Liver (tissue), 9 donors: ENCODE results near the gene NELL1. TPM values are rescaled to one million over a fixed set of nuclear protein-coding genes. Genes with fewer than 3 reads are reported as not detected.

ENCODE experiments used
- DNase-seq: peaks from one replicate; pipeline ENCODE4 v3.0.0-alpha.2; 2017; ENCODE audit warnings: low spot score
- H3K27ac ChIP-seq, 2 donors: one replicate each; pipeline ENCODE4 v1.7.0; 2013; ENCODE audit warnings: inconsistent platforms in 2 of 2, low read length in 2 of 2, control low read depth in 1 of 2, low read depth in 1 of 2, mild to moderate bottlenecking in 1 of 2
- H3K27me3 ChIP-seq, 4 donors: one replicate each; pipeline versions ENCODE4 v1.6.1 to v1.7.0; 2013; ENCODE audit warnings: low read length in 3 of 4, inconsistent platforms in 1 of 4, mild to moderate bottlenecking in 1 of 4, moderate library complexity in 1 of 4; ENCODE audit not compliant: control insufficient read depth in 4 of 4, insufficient read depth in 4 of 4
- H3K36me3 ChIP-seq, 4 donors: one replicate each; pipeline versions ENCODE4 v1.6.1 to v1.7.0; 2013; ENCODE audit warnings: low read length in 3 of 4, mild to moderate bottlenecking in 3 of 4, low read depth in 1 of 4, moderate library complexity in 1 of 4; ENCODE audit not compliant: control insufficient read depth in 4 of 4, insufficient read depth in 3 of 4
- H3K4me1 ChIP-seq, 4 donors: one replicate each; pipeline versions ENCODE4 v1.6.1 to v1.7.0; 2013; ENCODE audit warnings: low read length in 3 of 4, mild to moderate bottlenecking in 3 of 4, moderate library complexity in 1 of 4; ENCODE audit not compliant: control insufficient read depth in 4 of 4, insufficient read depth in 4 of 4
- H3K4me3 ChIP-seq, 3 donors: one replicate each; pipeline versions ENCODE4 v1.6.1 to v1.7.0; 2013; ENCODE audit warnings: low read length in 3 of 3, control low read depth in 1 of 3, low read depth in 1 of 3, mild to moderate bottlenecking in 1 of 3
- H3K9ac ChIP-seq, 2 donors: one replicate each; pipeline ENCODE4 v1.7.0; 2013; ENCODE audit warnings: low read length in 2 of 2, mild to moderate bottlenecking in 2 of 2, moderate library complexity in 2 of 2, control low read depth in 1 of 2, low read depth in 1 of 2
- H3K9me3 ChIP-seq, 4 donors: one replicate each; pipeline versions ENCODE4 v1.6.1 to v1.7.0; 2013; ENCODE audit warnings: low read length in 3 of 4; ENCODE audit not compliant: control insufficient read depth in 4 of 4
- ATF3 ChIP-seq: IDR thresholded peaks from 2 replicates; pipeline ENCODE4 v1.6.1; 2016; ENCODE audit warnings: antibody characterized with exemption
- EGR1 ChIP-seq, 2 donors: IDR thresholded peaks; 2 replicates each; pipeline ENCODE4 v1.6.1; 2016 to 2018; ENCODE audit warnings: antibody characterized with exemption in 2 of 2, low read depth in 2 of 2
- FOXA1 ChIP-seq: IDR thresholded peaks from 2 replicates; pipeline ENCODE4 v1.6.1; 2016; ENCODE audit warnings: antibody characterized with exemption
- FOXA2 ChIP-seq: IDR thresholded peaks from 2 replicates; pipeline ENCODE4 v1.6.1; 2016; ENCODE audit warnings: antibody characterized with exemption
- GABPA ChIP-seq, 2 donors: IDR thresholded peaks in 1 of 2; conservative IDR thresholded peaks in 1 of 2; 2 replicates each; pipeline ENCODE4 v1.6.1; 2016; ENCODE audit warnings: antibody characterized with exemption in 2 of 2, mild to moderate bottlenecking in 1 of 2, moderate library complexity in 1 of 2
- HNF4A ChIP-seq, 2 donors: conservative IDR thresholded peaks; 2 replicates each; pipeline ENCODE4 v1.6.1; 2016; ENCODE audit warnings: antibody characterized with exemption in 2 of 2, mild to moderate bottlenecking in 2 of 2
- HNF4G ChIP-seq: IDR thresholded peaks from 2 replicates; pipeline ENCODE4 v1.6.1; 2016; ENCODE audit warnings: antibody characterized with exemption
- JUND ChIP-seq, 2 donors: IDR thresholded peaks; 2 replicates each; pipeline ENCODE4 v1.6.1; 2016; ENCODE audit warnings: antibody characterized with exemption in 2 of 2
- MAX ChIP-seq: IDR thresholded peaks from 2 replicates; pipeline ENCODE4 v1.6.1; 2016; ENCODE audit warnings: antibody characterized with exemption
- NR2F2 ChIP-seq: IDR thresholded peaks from 2 replicates; pipeline ENCODE4 v1.6.1; 2016; ENCODE audit warnings: antibody characterized with exemption
- RAD21 ChIP-seq, 2 donors: IDR thresholded peaks; 2 replicates each; pipeline ENCODE4 v1.6.1; 2016; ENCODE audit warnings: antibody characterized with exemption in 2 of 2, mild to moderate bottlenecking in 2 of 2
- REST ChIP-seq: IDR thresholded peaks from 2 replicates; pipeline ENCODE4 v1.6.1; 2016; ENCODE audit warnings: antibody characterized with exemption, mild to moderate bottlenecking
- RXRA ChIP-seq, 2 donors: IDR thresholded peaks; 2 replicates each; pipeline ENCODE4 v1.6.1; 2017 to 2018; ENCODE audit warnings: antibody characterized with exemption in 2 of 2, mild to moderate bottlenecking in 1 of 2
- SP1 ChIP-seq: IDR thresholded peaks from 2 replicates; pipeline ENCODE4 v1.6.1; 2018; ENCODE audit warnings: antibody characterized with exemption, mild to moderate bottlenecking
- TAF1 ChIP-seq: conservative IDR thresholded peaks from 2 replicates; pipeline ENCODE4 v1.6.1; 2016; ENCODE audit warnings: antibody characterized with exemption, mild to moderate bottlenecking
- YY1 ChIP-seq: IDR thresholded peaks from 2 replicates; pipeline ENCODE4 v1.6.1; 2016; ENCODE audit warnings: antibody characterized with exemption, mild to moderate bottlenecking
- ZBTB33 ChIP-seq: IDR thresholded peaks from 2 replicates; pipeline ENCODE4 v1.6.1; 2016; ENCODE audit warnings: antibody characterized with exemption
- WGBS: extraction: QIAGEN DNeasy Blood & Tissue Kit; methylation state at CpG from one replicate; pipeline ENCODE4 v1.1.7; 2013; 5-methylcytosine and 5-hydroxymethylcytosine counted together
- polyA plus RNA-seq, 2 donors: library from polyadenylated mRNA; stranded (reverse) in 1 of 2; unstranded in 1 of 2; fragments of 200-250 nt in 1 of 2; fragments of >200 nt in 1 of 2; fragmentation: Nextera tagmentation in 1 of 2; extraction: Ambion mirVana in 1 of 2; gene quantifications; one replicate each; pipeline versions ENCODE4 v1.2.1 to v1.2.3, GENCODE V29; 2013 to 2015
- total RNA-seq, 2 donors: library from RNA; depleted of rRNA; stranded (reverse); fragments of >200 nt; gene quantifications; one replicate each; pipeline ENCODE4 v1.2.3, GENCODE V29; 2014
- donor health status: healthy.
- donor health status: healthy.
- donor health status: healthy.
- donor health status: healthy.
- donor health status: healthy.

The NELL1 gene
- total and polyA plus RNA-seq, 4 donors: not detected

- TF ChIP-seq RXRA (IDR thresholded peaks at IDR 0.05): no peak
- no peak for TF ChIP-seq RAD21 (IDR thresholded peaks at IDR 0.05)
- no peak for TF ChIP-seq GABPA (IDR thresholded peaks at IDR 0.05 in 1 of 2, conservative IDR thresholded peaks at IDR 0.05 in 1 of 2)
- TF ChIP-seq ZBTB33: no peak
- TF ChIP-seq HNF4A (conservative IDR thresholded peaks at IDR 0.05): no peak
- no peak for TF ChIP-seq ATF3
- TF ChIP-seq JUND (IDR thresholded peaks at IDR 0.05): no peak
- TF ChIP-seq HNF4G: no peak
- no peak for TF ChIP-seq EGR1 (IDR thresholded peaks at IDR 0.05; ENCODE audit: low read depth in 2 of 2)
- TF ChIP-seq YY1: no peak
- H3K4me3 ChIP-seq: no peak overlapping the region
- no peaks in the 10 kb centered on the region for H3K9me3 ChIP-seq
- DNase-seq: no peak
- no peaks in the 10 kb centered on the region for H3K27me3 ChIP-seq
- no peaks in the 10 kb centered on the region for H3K4me1 ChIP-seq
- no peak overlapping the region for H3K9ac ChIP-seq
- H3K27ac ChIP-seq: no peak overlapping the region
- H3K36me3 ChIP-seq: no peaks in the 10 kb centered on the region
These were observed 241.3 kb downstream of the NELL1 start for GRCh38 chr11:20910733-20911132.

GRCh38 chr11:20912065-20912821 is 242.9 kb downstream of the NELL1 start:
- Histone ChIP-seq H3K4me3 (no peak overlapping the region), H3K4me1 (no peaks in the 10 kb centered on the region), H3K9ac (no peak overlapping the region), H3K36me3 (no peaks in the 10 kb centered on the region), H3K9me3 (no peaks in the 10 kb centered on the region), H3K27ac (no peak overlapping the region), H3K27me3 (no peaks in the 10 kb centered on the region)
- no peak for DNase-seq
- no peak for TF ChIP-seq NR2F2
- TF ChIP-seq FOXA1: no peak
- TF ChIP-seq ATF3: no peak
- TF ChIP-seq FOXA2: no peak
- TF ChIP-seq RAD21 (IDR thresholded peaks at IDR 0.05): no peak
- TF ChIP-seq YY1: no peak
- no peak for TF ChIP-seq RXRA (IDR thresholded peaks at IDR 0.05)
- no peak for TF ChIP-seq JUND (IDR thresholded peaks at IDR 0.05)
- TF ChIP-seq GABPA (IDR thresholded peaks at IDR 0.05 in 1 of 2, conservative IDR thresholded peaks at IDR 0.05 in 1 of 2): no peak
- no peak for TF ChIP-seq HNF4A (conservative IDR thresholded peaks at IDR 0.05)
- no peak for TF ChIP-seq EGR1 (IDR thresholded peaks at IDR 0.05; ENCODE audit: low read depth in 2 of 2)
- no peak for TF ChIP-seq REST
- no peak for TF ChIP-seq MAX
- TF ChIP-seq ZBTB33: no peak
- no peak for TF ChIP-seq TAF1
- no peak for TF ChIP-seq SP1
- WGBS: 26% methylated on average over 2 of the region's 2 CpGs
